NCI-H2107 treated with DMSO at 0.1 percent for 48 hours (cell line): ENCODE measurements around the gene ADAM20.
"Not testable (repeated sequence)": the region's sequence is repeated elsewhere in the genome, so short reads cannot be mapped to it uniquely, and the experiment has no call there.

Experiments
- DNase-seq: peaks from one replicate; lab custom pipeline; 2025; ENCODE audit not compliant: unreplicated experiment; lab: John Stamatoyannopoulos, UW

Gene ADAM20

DNA sequence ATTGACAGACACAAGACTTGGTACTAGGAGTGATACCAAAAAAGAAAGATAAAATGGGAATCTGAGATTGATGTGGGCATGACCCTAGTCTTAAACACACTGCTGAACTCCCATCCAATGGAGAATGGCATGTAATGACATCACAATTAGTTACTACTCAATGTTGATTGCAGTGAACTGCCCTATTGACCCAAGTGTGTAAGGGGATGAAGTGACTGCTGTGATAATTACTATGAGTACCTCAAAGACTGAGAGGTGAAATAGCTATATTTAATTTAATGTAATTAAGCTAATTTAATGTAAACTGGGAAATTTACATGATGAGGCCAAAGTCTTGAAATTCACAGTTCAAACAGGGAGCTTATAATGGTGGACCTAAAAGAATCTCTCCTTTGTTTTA, at the start of gene ADAM20:
TSS of gene ADAM20 (minus strand) at position 101 of the 400 bp plus-strand sequence. CDS start 10,247 bp downstream, outside the sequence.
- no peak for DNase-seq

- DNase-seq, result no peak
Measured at GRCh38 chr14:70576891-70577290, 42.1 kb upstream of the ADAM20 start.

DNA sequence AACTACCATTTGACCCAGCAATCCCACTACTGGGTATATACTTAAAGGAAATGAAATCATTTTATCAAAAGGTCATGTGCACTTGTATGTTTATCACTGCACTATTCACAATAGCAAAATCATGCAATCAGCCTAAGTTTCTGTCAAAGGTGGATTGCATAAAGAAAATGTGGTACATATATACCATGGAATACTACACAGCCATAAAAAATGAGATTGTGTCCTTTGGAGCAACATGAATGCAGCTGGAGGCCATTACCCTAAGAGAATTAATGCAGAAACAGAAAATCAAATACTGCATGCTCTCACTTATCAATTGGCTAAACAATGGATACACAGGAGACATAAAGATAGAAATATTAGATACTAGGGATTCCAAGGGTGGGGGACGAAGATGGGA, 38.2 kb upstream of the ADAM20 start:
- DNase-seq, result no peak

- DNase-seq, result no peak
Measured at GRCh38 chr14:70571139-70571538, 36.3 kb upstream of the ADAM20 start.

- no peak for DNase-seq
Measured at GRCh38 chr14:70567791-70568190, 33.0 kb upstream of the ADAM20 start.

GRCh38 chr14:70563869-70564268, 29.1 kb upstream of the ADAM20 start:
- DNase-seq, result no peak

DNA sequence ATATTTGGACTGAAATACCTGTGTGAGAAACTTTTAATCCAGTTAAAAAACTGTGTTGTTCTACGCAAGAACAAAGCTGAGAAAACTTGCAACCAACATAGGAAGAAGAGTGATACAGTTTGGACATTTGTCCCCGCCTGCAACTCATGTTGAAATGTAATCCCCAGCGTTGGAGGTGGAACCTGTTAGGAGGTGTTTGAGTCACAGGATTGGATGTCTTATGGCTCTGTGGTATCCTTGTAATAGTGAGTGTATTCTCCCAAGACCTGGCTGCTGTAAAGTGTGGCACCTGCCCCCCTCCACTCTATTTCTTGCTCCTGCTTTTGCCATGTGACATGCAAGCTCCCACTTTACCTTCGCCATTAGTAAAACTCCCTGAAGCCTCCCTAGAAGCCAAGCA, 28.6 kb upstream of the ADAM20 start:
- no peak for DNase-seq

GRCh38 chr14:70558356-70558755, 23.6 kb upstream of the ADAM20 start:
- DNase-seq, result no peak

- DNase-seq, result no peak
Measured at GRCh38 chr14:70555890-70556289, 21.1 kb upstream of the ADAM20 start.

DNA sequence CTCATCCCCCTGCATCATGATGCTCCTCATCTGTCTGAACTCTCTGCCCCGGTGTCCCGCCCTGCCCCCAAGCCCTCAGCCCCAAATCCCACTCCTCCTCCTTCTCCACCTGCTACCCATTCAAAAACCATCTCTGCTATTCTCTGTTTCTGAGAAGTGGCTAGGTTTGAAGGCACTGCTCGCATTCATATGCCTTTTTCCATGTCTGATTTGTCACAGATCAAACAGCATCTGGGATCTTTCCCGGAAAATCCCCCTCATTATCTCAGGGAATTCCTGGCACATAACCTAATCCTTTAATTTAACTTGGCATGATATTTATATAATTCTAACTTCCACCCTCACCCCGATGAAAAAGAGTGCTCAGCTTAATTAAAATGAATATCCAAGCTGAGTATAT, 3.3 kb upstream of the ADAM20 start:
- DNase-seq, result no peak

- DNase-seq, result no peak
Measured at GRCh38 chr14:70536830-70537229, 2.0 kb upstream of the ADAM20 start.

- DNase-seq, result no peak
Measured at GRCh38 chr14:70530417-70530816, 4.4 kb downstream of the ADAM20 start.

DNA sequence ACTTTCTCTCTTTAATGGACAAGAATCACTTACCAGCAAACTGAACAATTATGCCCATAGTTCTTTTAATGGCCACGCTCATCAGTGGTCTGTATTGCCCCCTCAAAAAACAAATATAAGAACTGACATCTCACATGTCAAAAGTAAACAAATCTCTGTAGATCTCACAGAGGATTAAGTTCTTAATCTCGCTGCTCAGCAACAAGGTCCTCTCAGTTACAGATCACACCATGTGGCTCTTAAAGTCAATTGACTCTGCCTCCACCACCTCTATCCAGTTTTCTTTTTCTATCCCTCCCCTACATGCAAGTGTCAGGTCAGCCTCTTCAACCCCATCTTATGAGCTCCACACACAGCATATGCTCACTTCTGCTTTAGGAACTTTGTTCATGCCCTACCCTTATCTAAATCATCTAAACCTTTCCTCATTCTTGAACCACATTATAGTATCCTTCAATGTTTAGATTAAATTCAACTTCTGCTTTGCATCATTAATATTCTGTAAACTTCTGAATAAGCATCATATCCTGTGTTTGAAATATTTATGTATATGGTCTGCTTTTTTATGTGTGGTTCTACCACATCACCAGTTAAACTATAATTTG, 7.2 kb downstream of the ADAM20 start:
- no peak for DNase-seq

GRCh38 chr14:70525691-70526090, 9.1 kb downstream of the ADAM20 start:
- DNase-seq, result no peak

- DNase-seq, result no peak
Measured at GRCh38 chr14:70515811-70516210, 19.0 kb downstream of the ADAM20 start.

DNA sequence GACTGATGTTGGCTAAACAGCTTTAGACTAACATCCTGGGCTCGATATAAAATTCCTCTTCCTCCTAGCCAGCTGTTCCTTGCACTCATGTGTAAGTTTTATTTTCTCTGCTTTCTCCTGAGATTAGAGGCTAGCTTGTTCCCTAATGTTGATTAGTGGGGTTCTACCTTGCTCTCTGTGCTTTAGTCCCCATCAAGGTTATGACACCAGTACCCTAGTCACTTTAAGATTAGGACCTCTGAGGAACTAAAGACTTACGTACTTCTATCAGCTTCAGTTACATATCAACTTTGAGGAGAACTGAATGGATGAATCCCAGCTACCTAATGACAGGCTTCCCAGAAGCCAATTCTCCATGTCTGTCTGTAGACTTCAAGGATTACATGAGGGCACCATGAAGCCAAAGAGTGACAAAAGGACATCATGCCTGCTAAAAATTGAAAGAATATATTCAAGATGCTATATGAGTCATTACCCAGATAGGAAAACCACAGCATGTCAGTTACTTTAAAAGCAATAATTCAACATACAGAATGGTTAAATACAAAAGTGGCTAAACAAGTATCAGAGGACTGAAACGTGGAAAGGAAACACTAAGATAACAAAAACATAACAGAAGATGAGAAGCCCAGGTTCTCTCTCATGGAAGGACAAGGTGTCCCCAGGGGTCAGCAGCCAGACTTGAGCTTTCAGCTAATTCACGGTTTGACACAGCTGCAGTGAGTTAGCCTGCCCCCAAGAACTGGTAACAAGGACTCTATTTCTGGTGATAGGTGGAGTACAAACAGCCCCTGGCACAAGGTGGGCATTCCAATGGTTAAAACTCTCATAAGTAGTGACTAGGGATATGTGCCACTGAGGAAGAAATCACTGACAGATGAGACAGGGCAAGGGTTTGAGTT, 20.4 kb downstream of the ADAM20 start:
- no peak for DNase-seq

DNA sequence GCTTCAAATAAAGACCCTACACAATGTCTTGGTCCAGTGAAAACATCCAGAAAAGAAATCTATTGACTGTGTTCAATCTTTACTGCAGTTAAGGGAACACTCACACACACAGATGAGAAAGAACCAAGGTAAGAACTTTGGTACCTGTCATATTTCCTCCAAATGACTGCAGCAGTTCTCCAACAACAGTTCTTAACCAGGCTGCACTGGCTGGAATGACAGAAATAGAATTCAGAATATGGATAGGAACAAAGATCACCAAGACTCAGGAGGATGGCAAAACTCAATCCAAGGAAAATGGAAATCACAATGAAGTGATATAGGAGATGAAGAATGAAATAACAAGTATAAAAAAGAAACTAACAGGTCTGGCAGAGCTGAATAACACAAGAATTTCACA, 36.6 kb downstream of the ADAM20 start:
- DNase-seq, result no peak

- no peak for DNase-seq
Measured at GRCh38 chr14:70489579-70490200, 45.1 kb downstream of the ADAM20 start.

DNA sequence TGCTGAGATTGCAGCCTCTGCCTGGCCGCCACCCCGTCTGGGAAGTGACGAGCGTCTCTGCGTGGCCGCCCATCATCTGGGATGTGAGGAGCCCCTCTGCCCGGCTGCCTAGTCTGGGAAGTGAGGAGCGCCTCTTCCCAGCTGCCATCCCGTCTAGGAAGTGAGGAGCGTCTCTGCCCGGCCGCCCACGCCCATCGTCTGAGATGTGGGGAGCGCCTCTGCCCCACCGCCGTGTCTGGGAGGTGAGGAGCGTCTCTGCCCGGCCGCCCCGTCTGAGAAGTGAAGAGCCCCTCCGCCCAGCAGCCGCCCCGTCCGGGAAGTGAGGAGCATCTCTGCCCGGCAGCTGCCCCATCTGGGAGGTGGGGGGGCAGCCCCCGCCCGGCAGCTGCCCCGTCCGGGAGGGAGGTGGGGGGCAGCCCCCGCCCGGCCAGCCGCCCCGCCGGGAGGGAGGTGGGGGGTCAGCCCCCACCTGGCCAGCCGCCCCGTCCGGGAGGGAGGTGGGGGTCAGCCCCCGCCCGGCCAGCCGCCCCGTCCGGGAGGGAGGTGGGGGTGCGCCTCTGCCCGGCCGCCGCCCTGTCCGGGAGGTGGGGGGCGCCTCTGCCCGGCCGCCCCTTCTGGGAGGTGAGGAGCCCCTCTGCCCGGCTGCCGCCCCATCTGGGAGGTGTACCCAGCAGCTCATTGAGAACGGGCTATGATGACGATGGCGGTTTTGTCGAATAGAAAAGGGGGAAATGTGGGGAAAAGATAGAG, 57.3 kb downstream of the ADAM20 start:
- DNase-seq, result not testable (repeated sequence)

DNA sequence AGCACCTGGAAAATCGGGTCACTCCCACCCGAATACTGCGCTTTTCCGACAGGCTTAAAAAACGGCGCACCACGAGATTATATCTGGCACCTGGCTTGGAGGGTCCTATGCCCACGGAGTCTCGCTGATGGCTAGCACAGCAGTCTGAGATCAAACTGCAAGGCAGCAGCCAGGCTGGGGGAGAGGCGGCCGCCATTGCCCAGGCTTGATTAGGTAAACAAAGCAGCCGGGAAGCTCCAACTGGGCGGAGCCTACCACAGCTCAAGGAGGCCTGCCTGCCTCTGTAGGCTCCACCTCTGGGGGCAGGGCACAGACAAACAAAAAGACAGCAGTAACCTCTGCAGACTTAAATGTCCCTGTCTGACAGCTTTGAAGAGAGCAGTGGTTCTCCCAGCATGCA, 59.3 kb downstream of the ADAM20 start:
- not testable (repeated sequence) for DNase-seq

DNA sequence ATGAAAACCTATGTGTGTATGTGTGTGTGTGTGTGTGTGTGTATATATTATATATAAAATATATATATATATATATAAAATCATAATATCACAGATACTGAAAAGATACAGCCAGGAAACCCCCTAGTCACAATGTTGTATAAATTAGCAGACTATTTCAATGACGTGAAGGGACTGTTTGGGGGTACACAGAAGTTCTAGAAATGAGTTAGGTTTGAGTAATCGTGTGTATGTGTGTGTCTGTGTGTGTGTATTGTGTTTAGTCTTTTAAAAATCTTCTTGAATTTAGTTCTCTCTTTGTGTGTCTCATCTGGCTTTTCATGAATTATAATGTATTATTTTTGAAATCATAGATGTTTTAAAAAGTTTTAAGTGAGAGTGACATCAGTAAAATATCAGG, 61.0 kb downstream of the ADAM20 start:
- DNase-seq, result no peak
